ENCODE results near the gene GEMIN7. TPM values are rescaled to one million over a fixed set of nuclear protein-coding genes. Genes with fewer than 3 reads are reported as not detected.

The GEMIN7 gene
- total RNA-seq, 1 experiment from 2014 or later, result 29.6 TPM

GRCh38 chr19:45091031-45091923 is 12.2 kb downstream of the GEMIN7 start:
- no peaks in the 10 kb centered on the region for H3K9me3 ChIP-seq (ENCODE audit: insufficient read depth, low read depth)
- H3K79me2 ChIP-seq (ENCODE audit: low read depth), result peaks cover 38% of the 10 kb centered on the region
- intact Hi-C loops (cut with micrococcal nuclease; ENCODE audit: unreplicated experiment), result loop anchor here (5.0 to 10.0 kb wide), 3 partner anchors 61 to 314 kb away; partner anchors contain the start of genes EXOC3L2, POLR1G and PPP1R13L
- peak overlapping the region; percentile 50 for H3K27ac ChIP-seq
- no TSS peak for BruUV-seq (replicated peaks)
- CTCF ChIA-PET, result interaction anchor here (0.6 kb wide), 1 partner anchor 254 kb away, joined by 5 read pairs; no protein-coding TSS in a partner anchor
- peak overlapping the region; percentile 89 for H2AFZ ChIP-seq
- peaks cover 12% of the 10 kb centered on the region for H3K4me1 ChIP-seq (replicated peaks; ENCODE audit: insufficient read depth)
- peak; percentile 91 to 98 for DNase-seq
- no peaks in the 10 kb centered on the region for H3K9me2 ChIP-seq (ENCODE audit: insufficient read depth)
- TF ChIP-seq CTCF (conservative IDR thresholded peaks at IDR 0.05) (no peak), EZH2 (IDR thresholded peaks at IDR 0.05; ENCODE audit: low read depth) (no peak)
- peaks cover 4% of the 10 kb centered on the region; the same call in 1 of the 2 replicates for H3K36me3 ChIP-seq (ENCODE audit: low read depth)
- POLR2A ChIA-PET (ENCODE audit: unreplicated experiment), result interaction anchor here (0.5 to 1.3 kb wide), 7 partner anchors 16 to 238 kb away, joined by 3 to 7 read pairs (median 5); partner anchors contain the start of genes CLASRP and TRAPPC6A
- H3F3A ChIP-seq (ENCODE audit: insufficient read depth, low read depth), result peaks cover 28% of the 10 kb centered on the region
- peak overlapping the region; percentile 80 for H3K4me3 ChIP-seq
- peaks cover 30% of the 10 kb centered on the region for H4K20me1 ChIP-seq (ENCODE audit: insufficient read depth)
- no peaks in the 10 kb centered on the region for H3K27me3 ChIP-seq (ENCODE audit: insufficient read depth, low read depth)
- H3K4me2 ChIP-seq, result peak overlapping the region; percentile 88

DNA sequence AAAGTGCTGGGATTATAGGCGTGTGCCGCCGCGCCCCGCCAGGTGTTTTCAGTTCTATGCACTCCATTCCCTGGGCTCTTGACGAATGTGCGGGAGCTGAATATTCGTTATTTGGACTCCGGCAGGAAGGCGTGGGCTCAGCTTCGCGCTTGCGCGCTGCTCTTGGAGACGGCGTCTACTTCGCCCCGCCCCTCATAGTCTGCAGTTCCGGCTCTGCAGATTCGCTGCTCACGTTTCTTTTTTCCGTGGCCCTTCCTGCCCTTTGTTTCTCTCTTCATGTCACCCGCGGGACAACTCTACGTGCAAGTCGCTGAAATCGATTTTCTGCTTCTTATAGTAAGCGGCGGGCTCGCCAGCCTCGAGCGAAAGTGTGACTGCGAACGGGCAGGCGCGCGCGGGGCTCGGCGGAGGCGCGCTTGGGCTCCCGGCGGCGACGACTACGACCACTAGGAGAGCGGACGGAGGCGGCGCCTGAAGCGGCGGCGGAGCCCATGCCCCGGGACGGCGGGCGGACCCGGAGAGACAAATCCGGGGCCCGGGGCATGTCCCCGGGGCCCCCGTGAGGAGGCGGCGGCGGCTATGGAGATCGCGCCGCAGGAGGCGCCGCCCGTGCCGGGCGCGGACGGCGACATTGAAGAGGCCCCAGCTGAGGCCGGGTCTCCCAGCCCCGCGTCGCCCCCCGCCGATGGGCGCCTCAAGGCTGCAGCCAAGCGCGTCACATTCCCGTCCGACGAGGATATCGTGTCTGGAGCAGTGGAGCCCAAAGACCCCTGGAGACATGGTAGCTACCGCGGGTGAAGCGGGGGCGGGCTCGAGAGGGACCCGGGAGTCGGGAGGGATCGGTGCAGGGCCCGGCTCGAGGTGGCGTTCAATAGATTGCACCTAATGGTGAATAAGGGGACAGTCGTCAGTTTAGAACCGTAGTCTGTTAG is 14.0 kb downstream of the GEMIN7 start, which contains the start of gene PPP1R37:
TSS of gene PPP1R37 (plus strand) at position 433 of the 932 bp plus-strand sequence. CDS start at position 580, 147 bp downstream.
- H3K27ac ChIP-seq, result peak within 1 kb of the TSS; percentile 50
- peak within 1 kb of the TSS; percentile 80 for H3K4me3 ChIP-seq
- peak; percentile 90 to 94 for DNase-seq
- H3K79me2 ChIP-seq (ENCODE audit: low read depth), result peaks cover 49% of the 10 kb centered on the region
- no peaks in the 10 kb centered on the region for H3K9me3 ChIP-seq (ENCODE audit: insufficient read depth, low read depth)
- TF ChIP-seq CTCF (conservative IDR thresholded peaks at IDR 0.05), result peak; percentile 44; the same call in 1 of the 2 replicates
- no peak for TF ChIP-seq EZH2 (IDR thresholded peaks at IDR 0.05; ENCODE audit: low read depth)
- peaks cover 18% of the 10 kb centered on the region for H3K4me1 ChIP-seq (replicated peaks; ENCODE audit: insufficient read depth)
- H3F3A ChIP-seq (ENCODE audit: insufficient read depth, low read depth), result peaks cover 23% of the 10 kb centered on the region
- H3K9me2 ChIP-seq (ENCODE audit: insufficient read depth), result no peaks in the 10 kb centered on the region
- 0 out of 2 replicates have a peak, but pooled peaks cover 4% of the 10 kb centered on the region for H3K36me3 ChIP-seq (ENCODE audit: low read depth)
- H2AFZ ChIP-seq, result peak within 1 kb of the TSS; percentile 89
- ChIA-PET CTCF (interaction anchor here (0.6 kb wide), 1 partner anchor 193 kb away, joined by 3 read pairs; no protein-coding TSS in a partner anchor), POLR2A (ENCODE audit: unreplicated experiment) (interaction anchor here (0.6 to 0.7 kb wide), 2 partner anchors 400 to 1758 kb away, joined by 3 to 4 read pairs; partner anchors contain the start of gene AP2S1)
- no TSS peak for BruUV-seq (replicated peaks)
- H3K27me3 ChIP-seq (ENCODE audit: insufficient read depth, low read depth), result no peaks in the 10 kb centered on the region
- intact Hi-C loops (cut with micrococcal nuclease; ENCODE audit: unreplicated experiment), result loop anchor here (1.0 to 10.0 kb wide), 6 partner anchors 14 to 312 kb away; partner anchors contain the start of genes BLOC1S3, EXOC3L2, GEMIN7 and POLR1G
- peaks cover 35% of the 10 kb centered on the region for H4K20me1 ChIP-seq (ENCODE audit: insufficient read depth)
- peak within 1 kb of the TSS; percentile 88 for H3K4me2 ChIP-seq
